Measurements from ENCODE around the gene LPCAT1.

LPCAT1 gene

DNA sequence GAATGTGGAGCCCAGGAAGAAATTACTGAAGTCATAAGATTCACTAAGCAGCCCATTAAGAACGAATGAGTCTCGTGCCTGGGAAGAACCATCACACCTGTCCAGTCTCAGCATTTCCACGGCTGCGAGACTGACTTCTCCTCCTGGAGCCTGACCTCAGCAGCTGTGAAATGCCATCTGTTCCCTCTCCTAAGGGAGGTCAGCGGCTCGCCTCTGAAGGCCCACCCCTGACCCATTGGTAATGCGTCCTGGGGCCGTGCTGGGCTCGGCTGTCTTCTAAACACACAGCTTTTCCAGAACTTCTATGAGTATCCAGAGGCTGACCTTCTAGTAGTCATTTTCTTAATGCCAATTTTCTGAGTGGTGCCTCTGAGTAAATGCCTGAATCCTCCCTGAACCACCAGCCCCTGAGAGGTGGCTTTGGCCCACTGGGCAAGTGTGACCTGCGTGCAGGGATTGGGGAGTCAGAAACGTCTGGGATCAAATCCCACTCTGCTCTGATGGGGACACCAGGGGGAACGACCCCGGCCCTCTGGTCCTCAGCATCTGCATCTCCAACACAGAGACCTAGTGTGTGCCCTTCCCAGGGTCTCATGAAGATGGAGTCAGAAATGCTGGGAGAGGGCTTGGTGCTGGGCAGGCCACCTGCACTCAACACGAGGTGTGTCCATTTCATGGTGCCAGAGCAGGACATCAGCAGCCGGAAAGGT is 84.2 kb downstream of the LPCAT1 start:
- DNase-seq (ENCODE audit: low read depth), result no peak
- TF ChIP-seq CTCF (conservative IDR thresholded peaks at IDR 0.05; ENCODE audit: low read length), result no peak

GRCh38 chr5:1438871-1439270 is 84.9 kb downstream of the LPCAT1 start:
- no peak for TF ChIP-seq CTCF (conservative IDR thresholded peaks at IDR 0.05; ENCODE audit: low read length)
- no peak overlapping the region for H3K4me3 ChIP-seq (ENCODE audit: low read length)
- no peak for DNase-seq (ENCODE audit: low read depth)

More for the DNA sequence above, 84.2 kb downstream of the LPCAT1 start:
- no peak overlapping the region for H3K4me3 ChIP-seq (ENCODE audit: low read length)

GRCh38 chr5:1437876-1438559 is 85.7 kb downstream of the LPCAT1 start:
- no peak for DNase-seq (ENCODE audit: low read depth)
- no peak overlapping the region for H3K4me3 ChIP-seq (ENCODE audit: low read length)
- TF ChIP-seq CTCF (conservative IDR thresholded peaks at IDR 0.05; ENCODE audit: low read length), result no peak

DNA sequence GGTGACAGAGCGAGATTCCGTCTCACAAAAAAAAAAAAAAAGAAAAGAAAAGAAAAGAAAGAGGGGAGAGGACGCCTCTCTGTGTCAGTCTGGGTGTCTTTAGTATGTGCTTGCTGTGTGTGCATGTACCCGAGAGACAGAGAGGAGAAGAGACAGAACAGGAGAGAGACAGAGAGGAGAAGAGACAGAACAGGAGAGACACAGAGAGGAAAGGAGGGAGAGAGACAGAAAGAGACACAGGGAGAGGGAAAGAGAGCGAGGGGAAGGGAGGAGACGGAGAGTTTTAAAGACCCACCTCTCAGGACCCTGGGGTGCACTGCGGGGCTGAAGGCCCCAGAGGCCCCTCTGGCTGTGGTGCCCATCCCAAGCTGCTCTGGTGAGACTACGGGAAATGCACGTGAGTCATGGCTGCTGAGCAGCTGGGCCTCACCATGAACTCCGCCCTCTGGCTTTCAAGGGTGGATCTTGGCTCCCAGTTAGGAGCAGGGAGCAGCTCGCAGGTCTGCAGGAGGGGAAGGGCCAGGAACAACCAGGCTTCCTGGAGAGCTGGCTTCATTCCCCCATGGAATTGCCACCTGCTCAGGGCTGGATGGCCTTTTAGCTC is 86.4 kb downstream of the LPCAT1 start:
- no peak overlapping the region for H3K4me3 ChIP-seq (ENCODE audit: low read length)
- TF ChIP-seq CTCF (conservative IDR thresholded peaks at IDR 0.05; ENCODE audit: low read length), result peak; percentile 9; the same call in 1 of the 2 replicates
- DNase-seq (ENCODE audit: low read depth), result peak; percentile 23

GRCh38 chr5:1436681-1437080 is 87.1 kb downstream of the LPCAT1 start:
- no peak for DNase-seq (ENCODE audit: low read depth)
- H3K4me3 ChIP-seq (ENCODE audit: low read length), result no peak overlapping the region
- TF ChIP-seq CTCF (conservative IDR thresholded peaks at IDR 0.05; ENCODE audit: low read length), result no peak

DNA sequence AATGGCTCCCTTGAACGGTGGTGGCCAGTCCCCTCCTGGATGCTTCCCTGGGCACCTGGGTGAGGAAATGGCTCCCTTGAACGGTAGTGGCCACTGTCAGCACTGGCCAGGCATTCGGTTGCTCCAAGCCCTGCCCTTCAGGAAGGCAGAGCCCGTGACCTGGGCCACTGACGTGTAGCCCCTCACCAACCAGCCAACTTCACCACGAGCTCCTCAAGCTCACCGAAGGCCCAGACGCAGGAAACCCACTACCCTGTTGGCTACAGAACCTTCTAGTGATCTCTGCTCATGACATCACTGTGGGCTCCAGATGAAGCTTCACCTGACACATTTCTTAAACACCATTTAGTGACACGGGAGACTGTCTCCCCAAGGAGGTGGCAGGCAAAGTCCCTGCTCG is 87.7 kb downstream of the LPCAT1 start:
- H3K4me3 ChIP-seq (ENCODE audit: low read length), result no peak overlapping the region
- no peak for TF ChIP-seq CTCF (conservative IDR thresholded peaks at IDR 0.05; ENCODE audit: low read length)
- no peak for DNase-seq (ENCODE audit: low read depth)
